H9 (cell line): ENCODE data around the gene KIF26A. TPM values are rescaled to one million over a fixed set of nuclear protein-coding genes. Genes with fewer than 3 reads are reported as not detected.
A peak's percentile ranks its signal among the peaks of the same experiment; 100 is the strongest.

Source experiments
- DNase-seq: peaks from one replicate; pipeline ENCODE4 v3.0.0-alpha.2; 2017
- H2AFZ ChIP-seq: one replicate; pipeline ENCODE4 v1.6.1; 2013; ENCODE audit warnings: mild to moderate bottlenecking, low read length, control low read depth, moderate library complexity
- H2AK5ac ChIP-seq: 2 replicates; pipeline ENCODE4 v1.6.1; 2013; ENCODE audit warnings: low read length, control low read depth, mixed read lengths; ENCODE audit not compliant: insufficient read length
- H2BK120ac ChIP-seq: one replicate; pipeline ENCODE4 v1.6.1; 2013; ENCODE audit warnings: low read depth, mild to moderate bottlenecking, low read length, control low read depth, inconsistent platforms; ENCODE audit not compliant: poor library complexity, severe bottlenecking
- H2BK12ac ChIP-seq: 2 replicates; pipeline ENCODE4 v1.6.1; 2013; ENCODE audit warnings: low read length, control low read depth, mixed read lengths, low read depth; ENCODE audit not compliant: insufficient read length
- H2BK15ac ChIP-seq: 2 replicates; pipeline ENCODE4 v1.6.1; 2013; ENCODE audit warnings: low read depth, low read length, control low read depth
- H2BK20ac ChIP-seq: one replicate; pipeline ENCODE4 v1.6.1; 2013; ENCODE audit warnings: low read depth, mild to moderate bottlenecking, low read length, control low read depth, inconsistent platforms; ENCODE audit not compliant: poor library complexity, severe bottlenecking
- H2BK5ac ChIP-seq: 2 replicates; pipeline ENCODE4 v1.6.1; 2013; ENCODE audit warnings: low read length, control low read depth, mixed read lengths; ENCODE audit not compliant: insufficient read length
- H3K14ac ChIP-seq: 2 replicates; pipeline ENCODE4 v1.6.1; 2013; ENCODE audit warnings: low read length, control low read depth; ENCODE audit not compliant: insufficient read depth
- H3K18ac ChIP-seq: 2 replicates; pipeline ENCODE4 v1.6.1; 2013; ENCODE audit warnings: low read depth, mild to moderate bottlenecking, mixed read lengths, low read length, control low read depth; ENCODE audit not compliant: insufficient read length
- H3K23ac ChIP-seq: 2 replicates; pipeline ENCODE4 v1.6.1; 2013; ENCODE audit warnings: low read length, control low read depth, mixed read lengths, low read depth; ENCODE audit not compliant: insufficient read length
- H3K23me2 ChIP-seq: 2 replicates; pipeline ENCODE4 v1.6.1; 2013; ENCODE audit warnings: low read depth, mild to moderate bottlenecking, mixed read lengths, low read length, control low read depth; ENCODE audit not compliant: insufficient read length, poor library complexity, severe bottlenecking
- H3K27ac ChIP-seq: 2 replicates; pipeline ENCODE4 v1.5.1; 2013; ENCODE audit warnings: low read length, control low read depth, mixed read lengths, low read depth; ENCODE audit not compliant: insufficient read length
- H3K27me3 ChIP-seq: 2 replicates; pipeline ENCODE4 v1.6.1; 2013; ENCODE audit warnings: low read length, control low read depth, inconsistent platforms; ENCODE audit not compliant: insufficient read depth
- H3K4ac ChIP-seq: 2 replicates; pipeline ENCODE4 v1.6.1; 2013; ENCODE audit warnings: low read depth, mild to moderate bottlenecking, control low read depth, inconsistent platforms, low read length, moderate library complexity
- H3K4me1 ChIP-seq: 2 replicates; pipeline ENCODE4 v1.6.1; 2013; ENCODE audit warnings: low read length, control low read depth, inconsistent platforms; ENCODE audit not compliant: insufficient read depth
- H3K4me2 ChIP-seq: 2 replicates; pipeline ENCODE4 v1.6.1; 2013; ENCODE audit warnings: low read length, control low read depth, mixed read lengths; ENCODE audit not compliant: insufficient read length, insufficient read depth
- H3K56ac ChIP-seq: 2 replicates; pipeline ENCODE4 v1.6.1; 2013; ENCODE audit warnings: low read depth, mild to moderate bottlenecking, mixed read lengths, low read length, control low read depth; ENCODE audit not compliant: insufficient read length
- H3K79me1 ChIP-seq: 2 replicates; pipeline ENCODE4 v1.6.1; 2013; ENCODE audit warnings: low read depth, mild to moderate bottlenecking, moderate library complexity, low read length, control low read depth, inconsistent platforms; ENCODE audit not compliant: insufficient read depth, poor library complexity, severe bottlenecking
- H3K79me2 ChIP-seq: 2 replicates; pipeline ENCODE4 v1.6.1; 2013; ENCODE audit warnings: low read length, control low read depth, inconsistent platforms; ENCODE audit not compliant: insufficient read depth
- H3K9ac ChIP-seq: 2 replicates; pipeline ENCODE4 v1.6.1; 2013; ENCODE audit warnings: low read length, control low read depth, mixed read lengths; ENCODE audit not compliant: insufficient read length; ENCODE audit errors: extremely low read depth
- H3K9me3 ChIP-seq: one replicate; pipeline ENCODE4 v1.6.1; 2013; ENCODE audit warnings: low read depth, low read length, inconsistent platforms; ENCODE audit not compliant: control insufficient read depth
- H3T11ph ChIP-seq: one replicate; pipeline ENCODE4 v1.6.1; 2013; ENCODE audit warnings: mild to moderate bottlenecking, low read length, control low read depth, inconsistent platforms
- H4K20me1 ChIP-seq: one replicate; pipeline ENCODE4 v1.6.1; 2013; ENCODE audit not compliant: control insufficient read depth, insufficient read length, insufficient read depth
- H4K5ac ChIP-seq: 2 replicates; pipeline ENCODE4 v1.6.1; 2013; ENCODE audit warnings: low read depth, mild to moderate bottlenecking, mixed read lengths, low read length, control low read depth; ENCODE audit not compliant: insufficient read length
- H4K8ac ChIP-seq: replicated peaks from 2 replicates; pipeline ENCODE4 v1.6.1; 2013; ENCODE audit warnings: low read length, control low read depth, mixed read lengths, low read depth; ENCODE audit not compliant: insufficient read length
- H4K91ac ChIP-seq: 2 replicates; pipeline ENCODE4 v1.6.1; 2013; ENCODE audit warnings: low read depth, mild to moderate bottlenecking, moderate library complexity, mixed read lengths, low read length, control low read depth; ENCODE audit not compliant: insufficient read length
- H3K27ac Mint-ChIP-seq, 3 experiments: 2 replicates in 2 of 3; 3 replicates in 1 of 3; pipeline ENCODE4 v1.8.0; 2020 to 2021; ENCODE audit warnings: mixed read lengths in 3 of 3, mild to moderate bottlenecking in 1 of 3, moderate library complexity in 1 of 3
- H3K27me3 Mint-ChIP-seq: 2 replicates; pipeline ENCODE4 v1.8.0; 2021; ENCODE audit warnings: low read depth, mild to moderate bottlenecking, moderate library complexity, mixed read lengths
- H3K36me3 Mint-ChIP-seq, 3 experiments: 2 replicates in 2 of 3; 3 replicates in 1 of 3; pipeline ENCODE4 v1.8.0; 2020 to 2021; ENCODE audit warnings: low read depth in 3 of 3, mixed read lengths in 3 of 3; ENCODE audit not compliant: insufficient read depth in 1 of 3
- H3K4me1 Mint-ChIP-seq, 2 experiments: 2 replicates each; pipeline ENCODE4 v1.8.0; 2020; ENCODE audit warnings: mixed read lengths in 2 of 2
- H3K4me3 Mint-ChIP-seq, 2 experiments: 2 replicates in 1 of 2; 3 replicates in 1 of 2; pipeline ENCODE4 v1.8.0; 2020 to 2021; ENCODE audit warnings: mild to moderate bottlenecking in 2 of 2, mixed read lengths in 2 of 2, moderate library complexity in 1 of 2
- H3K9me3 Mint-ChIP-seq, 2 experiments: 2 replicates in 1 of 2; 3 replicates in 1 of 2; pipeline ENCODE4 v1.8.0; 2020; ENCODE audit warnings: mild to moderate bottlenecking in 2 of 2, mixed read lengths in 2 of 2, moderate library complexity in 1 of 2
- CTCF ChIP-seq: fragments of 200-600 bp; sonication (generic); conservative IDR thresholded peaks from 3 replicates; pipeline ENCODE4 v1.8.0; 2021; ENCODE audit warnings: antibody characterized with exemption, mild to moderate bottlenecking
- WGBS: extraction: QIAGEN DNeasy Blood & Tissue Kit; methylation state at CpG from one replicate; pipeline ENCODE4 v1.1.7; 2013; ENCODE audit warnings: missing lambda C conversion rate, low lambda C conversion rate, mixed read lengths; ENCODE audit not compliant: insufficient read length; ENCODE audit errors: extremely low coverage; 5-methylcytosine and 5-hydroxymethylcytosine counted together
- total RNA-seq: library from RNA; stranded (reverse); gene quantifications from 2 replicates; pipeline ENCODE4 v1.2.1, GENCODE V29; 2021

The KIF26A gene
- total RNA-seq, 1 experiment from 2014 or later, result 44.2 TPM

GRCh38 chr14:104138718-104139459, 502 bp downstream of the KIF26A start:
- H4K5ac ChIP-seq, result no peak overlapping the region
- peaks cover 2% of the 10 kb centered on the region for H4K20me1 ChIP-seq
- H2BK20ac ChIP-seq, result no peak overlapping the region
- no peaks in the 10 kb centered on the region for H3K9me3 ChIP-seq
- peaks cover 2 to 13% (median 10%) of the 10 kb centered on the region in 3 experiments; a peak in 6 of 7 replicates for H3K36me3 Mint-ChIP-seq
- H3T11ph ChIP-seq, result no peak overlapping the region
- H2BK15ac ChIP-seq, result no peak overlapping the region
- no CpG with 5 or more reads among the region's 73 CpGs for WGBS
- peak overlapping the region; percentile 45 for H3K4me2 ChIP-seq
- H3K4me1 ChIP-seq, result no peaks in the 10 kb centered on the region; the same call in 1 of the 2 replicates
- H3K4me3 Mint-ChIP-seq, result peak overlapping the region; percentile 68 to 79
- no peak for DNase-seq
- H3K9me3 Mint-ChIP-seq, result no peaks in the 10 kb centered on the region
- H3K27ac ChIP-seq, result no peak overlapping the region
- H2BK120ac ChIP-seq, result no peak overlapping the region
- H2BK5ac ChIP-seq, result no peak overlapping the region
- no peak overlapping the region for H2AFZ ChIP-seq
- H4K8ac ChIP-seq, result no peak overlapping the region
- H3K14ac ChIP-seq, result no peak overlapping the region; the same call in 1 of the 2 replicates
- peaks cover 32% of the 10 kb centered on the region for H3K27me3 Mint-ChIP-seq
- no peaks in the 10 kb centered on the region for H3K79me1 ChIP-seq
- H3K18ac ChIP-seq, result no peak overlapping the region
- H3K23ac ChIP-seq, result no peak overlapping the region
- H3K4ac ChIP-seq, result no peak overlapping the region
- H2AK5ac ChIP-seq, result no peak overlapping the region
- no peak overlapping the region for H3K9ac ChIP-seq
- H3K27me3 ChIP-seq, result peaks cover 19% of the 10 kb centered on the region
- H4K91ac ChIP-seq, result no peak overlapping the region
- H3K79me2 ChIP-seq, result peaks cover 5% of the 10 kb centered on the region; the same call in 1 of the 2 replicates
- no peak overlapping the region for H3K56ac ChIP-seq
- H2BK12ac ChIP-seq, result no peak overlapping the region
- H3K23me2 ChIP-seq, result peaks cover 24% of the 10 kb centered on the region
- peaks cover 23 to 34% of the 10 kb centered on the region in 2 experiments for H3K4me1 Mint-ChIP-seq
- H3K27ac Mint-ChIP-seq, result no peak overlapping the region
- no peak for TF ChIP-seq CTCF
